Lung (tissue), 12 donors: ENCODE results near the gene ACACB. TPM values are rescaled to one million over a fixed set of nuclear protein-coding genes. Genes with fewer than 3 reads are reported as not detected.

Source experiments
- ATAC-seq: fragments of 200-7000 bp; cut with Tn5 transposase; one replicate; pipeline ENCODE4 v1.9.1; 2020; ENCODE audit warnings: moderate number of reproducible peaks; ENCODE audit not compliant: insufficient read depth, low FRiP score
- DNase-seq, 3 donors: peaks; one replicate each; pipeline ENCODE4 v3.0.0-alpha.2; 2013 to 2017
- H3K27ac ChIP-seq, 2 donors: one replicate each; pipeline ENCODE4 v1.5.1; 2013; ENCODE audit warnings: mild to moderate bottlenecking in 2 of 2, moderate library complexity in 2 of 2, control low read depth in 1 of 2, inconsistent platforms in 1 of 2, low read depth in 1 of 2, low read length in 1 of 2
- H3K27me3 ChIP-seq, 3 donors: one replicate each; pipeline ENCODE4 v1.5.1; 2013; ENCODE audit warnings: low read length in 2 of 3; ENCODE audit not compliant: control insufficient read depth in 3 of 3, insufficient read depth in 3 of 3
- H3K36me3 ChIP-seq, 4 donors: one replicate each; pipeline ENCODE4 v1.5.1; 2013; ENCODE audit warnings: low read length in 4 of 4, mild to moderate bottlenecking in 1 of 4, moderate library complexity in 1 of 4; ENCODE audit not compliant: control insufficient read depth in 4 of 4, insufficient read depth in 4 of 4
- H3K4me1 ChIP-seq, 5 donors: one replicate each; pipeline ENCODE4 v1.5.1; 2013; ENCODE audit warnings: low read length in 5 of 5, mild to moderate bottlenecking in 2 of 5, moderate library complexity in 1 of 5; ENCODE audit not compliant: control insufficient read depth in 5 of 5, insufficient read depth in 5 of 5
- H3K4me3 ChIP-seq: one replicate; pipeline ENCODE4 v1.5.1; 2013; ENCODE audit warnings: mild to moderate bottlenecking, control low read depth, moderate library complexity
- H3K9ac ChIP-seq, 2 donors: one replicate each; pipeline ENCODE4 v1.5.1; 2013; ENCODE audit warnings: low read length in 2 of 2, control low read depth in 1 of 2; ENCODE audit not compliant: insufficient read depth in 1 of 2
- H3K9me3 ChIP-seq, 4 donors: one replicate each; pipeline ENCODE4 v1.5.1; 2013; ENCODE audit warnings: low read length in 3 of 4, mild to moderate bottlenecking in 1 of 4, moderate library complexity in 1 of 4; ENCODE audit not compliant: control insufficient read depth in 4 of 4, insufficient read depth in 3 of 4
- CTCF ChIP-seq: IDR thresholded peaks from 2 replicates; pipeline ENCODE4 v1.5.1; 2012; ENCODE audit warnings: mild to moderate bottlenecking; ENCODE audit errors: control extremely low read depth, extremely low read depth
- WGBS, 2 donors: extraction: QIAGEN DNeasy Blood & Tissue Kit; methylation state at CpG; one replicate each; pipeline ENCODE4 v1.1.7; 2013; 5-methylcytosine and 5-hydroxymethylcytosine counted together
- polyA plus RNA-seq, 2 donors: library from polyadenylated mRNA; stranded (reverse); fragments of 200-250 nt; gene quantifications; one replicate each; pipeline ENCODE4 v1.2.1, GENCODE V29; 2013
- total RNA-seq, 2 donors: library from RNA; depleted of rRNA in 1 of 2; stranded (reverse); fragments of >200 nt in 1 of 2; gene quantifications; one replicate each; pipeline ENCODE4 v1.2.1, GENCODE V29; 2014 to 2021
- donor health status: control.
- donor health status: control.
- donor health status: Bipolar disorder and iron deficiency.
- donor health status: healthy.
- donor health status: DM: yes; HTN: yes; CAD: no.

The ACACB gene
- total and polyA plus RNA-seq, 4 donors, result 2.9 to 24.5 (median 18.2) TPM

- no peak overlapping the region for H3K4me3 ChIP-seq
- H3K9ac ChIP-seq, result no peak overlapping the region
- H3K4me1 ChIP-seq, result peaks cover 7 to 27% (median 10%) of the 10 kb centered on the region in 5 donors
Measured at GRCh38 chr12:109114644-109115043, 1.7 kb upstream of the ACACB start.

GRCh38 chr12:109115404-109115757 is 1.0 kb upstream of the ACACB start:
- no peak for TF ChIP-seq CTCF
- no peaks in the 10 kb centered on the region for H3K9me3 ChIP-seq
- H3K4me1 ChIP-seq, result peaks cover 3 to 19% (median 11%) of the 10 kb centered on the region in 5 donors
- H3K27me3 ChIP-seq, result no peaks in the 10 kb centered on the region
- peak overlapping the region; percentile 66 to 92 for H3K27ac ChIP-seq
- WGBS, 2 donors, result 73 to 76% methylated on average over 3 of the region's 3 CpGs
- no peak for DNase-seq
- no peak for ATAC-seq
- H3K36me3 ChIP-seq, result no peaks in the 10 kb centered on the region
- no peak overlapping the region for H3K9ac ChIP-seq
- H3K4me3 ChIP-seq, result no peak overlapping the region

More at GRCh38 chr12:109114644-109115043, 1.7 kb upstream of the ACACB start:
- no peak for ATAC-seq
- no peak for TF ChIP-seq CTCF
- Histone ChIP-seq H3K27me3 (no peaks in the 10 kb centered on the region), H3K9me3 (no peaks in the 10 kb centered on the region), H3K36me3 (peaks cover 0 to 5% (median 0%) of the 10 kb centered on the region in 4 donors), H3K27ac (peak overlapping the region in 1 of 2 donors; percentile 92)
- WGBS, 2 donors, result 83% methylated on average over 2 of the region's 2 CpGs
- DNase-seq, result no peak

GRCh38 chr12:109116611-109116949 is 193 bp downstream of the ACACB start:
- H3K4me3 ChIP-seq, result no peak overlapping the region
- ATAC-seq (no peak), DNase-seq (no peak)
- 87 to 90% methylated on average over 12 of the region's 12 CpGs for WGBS, 2 donors
- no peak overlapping the region for H3K9ac ChIP-seq
- H3K4me1 ChIP-seq, result peaks cover 0 to 14% (median 9%) of the 10 kb centered on the region in 5 donors
- no peaks in the 10 kb centered on the region for H3K9me3 ChIP-seq
- H3K27me3 ChIP-seq, result no peaks in the 10 kb centered on the region
- no peak for TF ChIP-seq CTCF
- H3K27ac ChIP-seq, result peak overlapping the region; percentile 66 to 92
- no peaks in the 10 kb centered on the region for H3K36me3 ChIP-seq

GRCh38 chr12:109120095-109120494 is 3.7 kb downstream of the ACACB start:
- H3K4me1 ChIP-seq, result peaks cover 0 to 11% (median 4%) of the 10 kb centered on the region in 5 donors
- H3K27me3 ChIP-seq, result no peaks in the 10 kb centered on the region
- TF ChIP-seq CTCF, result no peak
- no peak overlapping the region for H3K9ac ChIP-seq
- no peaks in the 10 kb centered on the region for H3K9me3 ChIP-seq
- DNase-seq, result no peak
- ATAC-seq, result no peak
- no peak overlapping the region for H3K4me3 ChIP-seq
- no peak overlapping the region for H3K27ac ChIP-seq
- 85 to 89% methylated on average over 2 of the region's 2 CpGs for WGBS, 2 donors
- H3K36me3 ChIP-seq, result no peaks in the 10 kb centered on the region
